ENCODE results near the gene XK.

Gene XK

DNA sequence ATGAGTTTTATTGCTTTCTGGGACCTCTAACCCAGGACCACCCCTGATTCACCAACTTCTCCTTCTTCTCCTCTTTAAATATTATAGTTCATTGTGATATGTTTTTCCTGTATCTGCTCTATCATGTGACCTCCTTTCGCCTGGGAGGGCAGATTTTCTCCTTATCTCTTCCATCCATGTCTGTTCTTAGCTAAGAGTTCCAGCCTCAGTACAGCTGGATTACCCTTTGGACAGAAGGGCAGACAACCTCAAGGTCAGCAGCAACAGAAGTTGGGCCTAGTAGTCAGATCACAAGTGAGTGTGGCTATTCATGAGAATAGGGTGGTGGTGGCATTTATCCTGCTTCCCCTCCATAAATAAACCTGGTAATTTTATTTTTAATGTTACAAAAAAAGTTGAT is 5.7 kb upstream of the XK start:
- DNase-seq (ENCODE audit: low spot score), result no peak

DNA sequence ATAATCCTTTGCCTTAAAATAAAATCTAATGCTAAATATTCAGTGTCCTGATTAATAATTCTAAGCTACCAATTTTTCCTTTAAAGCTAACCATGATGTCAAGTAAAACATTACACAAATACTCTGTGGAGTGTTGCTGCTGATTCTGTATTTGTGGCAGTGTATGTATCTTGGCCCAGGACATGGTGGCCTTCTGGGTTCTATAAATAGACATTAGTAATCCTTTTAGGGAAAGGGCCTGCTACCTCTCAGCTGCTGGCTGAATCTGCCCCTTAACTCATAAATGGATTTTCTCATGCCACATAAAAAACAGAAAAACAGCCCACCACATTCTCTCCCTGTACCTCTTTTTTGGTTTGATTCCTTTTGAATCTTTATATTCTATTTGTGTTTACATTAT is 1.2 kb upstream of the XK start:
- DNase-seq (ENCODE audit: low spot score), result no peak

- DNase-seq (ENCODE audit: low spot score), result peak; percentile 0
These were observed 618 bp upstream of the XK start for GRCh38 chrX:37684973-37685372.

DNA sequence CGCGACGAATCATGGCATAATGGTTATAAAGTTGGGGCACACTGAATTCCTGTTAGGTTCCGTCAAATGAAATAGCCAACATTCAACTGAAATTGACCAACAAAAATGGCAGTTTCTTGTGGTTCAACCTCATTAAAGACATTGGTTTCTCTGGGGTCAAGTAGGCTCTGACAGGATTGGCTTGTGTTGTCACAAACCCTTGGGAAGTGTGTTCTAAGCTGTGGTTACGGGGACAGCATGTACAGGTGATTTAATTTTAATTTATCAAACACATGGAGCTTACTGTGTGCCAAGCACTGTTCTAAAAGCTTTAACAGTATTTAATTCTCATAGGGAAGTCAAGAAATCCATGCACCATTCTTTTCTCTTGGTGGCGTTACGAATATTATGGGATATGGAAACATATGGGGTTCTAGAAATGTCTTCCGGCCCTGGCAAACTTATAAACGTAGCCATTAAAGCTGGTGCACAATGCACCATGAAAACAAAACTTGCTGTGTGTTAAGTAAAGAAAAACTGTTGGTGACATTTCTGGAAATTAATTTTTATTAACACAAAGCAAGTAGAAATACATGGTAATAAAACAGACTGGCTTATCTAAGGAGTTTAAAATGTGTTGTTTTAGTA is 891 bp downstream of the XK start:
- DNase-seq (ENCODE audit: low spot score), result no peak

DNA sequence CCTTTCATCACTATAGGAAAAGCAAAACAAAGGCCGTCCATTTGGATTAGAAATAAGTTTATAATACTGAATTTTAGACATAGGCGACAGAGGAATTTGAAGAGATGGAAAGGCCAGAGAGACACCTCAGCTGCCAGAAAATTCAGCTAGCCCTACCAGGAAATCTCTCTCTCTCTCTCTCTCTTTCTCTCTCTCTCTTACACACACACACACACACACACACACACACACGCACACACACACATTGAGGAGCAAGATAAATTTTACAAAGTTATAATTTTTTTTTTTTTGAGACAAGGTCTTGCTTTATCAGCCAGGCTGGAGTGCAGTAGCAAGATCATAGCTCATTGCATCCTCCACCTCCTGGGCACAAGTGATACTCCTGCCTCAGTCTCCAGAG is 1.4 kb downstream of the XK start:
- no peak for DNase-seq (ENCODE audit: low spot score)

GRCh38 chrX:37690119-37690518 is 4.5 kb downstream of the XK start:
- DNase-seq (ENCODE audit: low spot score), result no peak

DNA sequence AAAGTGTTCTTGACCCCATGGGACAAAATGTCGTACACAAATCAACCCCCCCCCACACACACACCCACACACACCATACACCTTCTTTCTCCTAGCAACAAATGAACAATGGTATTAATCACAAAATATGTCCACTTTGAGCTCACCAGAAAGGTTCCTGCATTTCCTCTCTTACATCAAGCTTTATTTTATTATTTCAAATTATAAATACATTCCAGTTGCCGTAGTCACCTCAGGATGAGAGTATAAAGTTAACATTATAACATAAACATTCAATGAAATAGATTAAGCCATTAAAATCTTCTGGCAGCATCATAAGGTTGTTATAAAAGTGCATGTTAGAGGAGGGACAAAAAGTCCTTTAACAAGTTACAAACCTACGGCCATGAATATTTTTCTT is 7.3 kb downstream of the XK start:
- no peak for DNase-seq (ENCODE audit: low spot score)

- no peak for DNase-seq (ENCODE audit: low spot score)
These were observed 11.7 kb downstream of the XK start for GRCh38 chrX:37697169-37697760.

DNA sequence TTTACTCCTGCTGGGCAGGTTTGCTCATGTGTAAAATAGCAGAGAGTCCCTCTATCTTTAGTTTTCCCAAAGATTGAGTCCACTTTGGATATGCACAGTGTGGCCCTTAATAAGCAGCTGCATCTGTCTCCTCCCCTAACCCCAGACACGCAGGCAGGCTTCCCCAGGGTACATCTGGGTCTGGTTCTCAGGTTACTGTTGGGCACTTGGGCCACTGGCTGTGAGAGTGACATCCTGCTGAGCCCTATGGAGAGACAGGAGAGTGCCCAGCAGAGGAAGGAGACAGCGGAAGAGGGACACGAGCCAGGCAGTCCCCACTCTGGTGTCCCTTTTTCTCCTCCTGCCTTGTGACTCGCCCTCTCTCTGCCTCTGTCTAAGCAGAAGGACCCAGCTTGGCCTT is 16.0 kb downstream of the XK start:
- DNase-seq (ENCODE audit: low spot score), result no peak

DNA sequence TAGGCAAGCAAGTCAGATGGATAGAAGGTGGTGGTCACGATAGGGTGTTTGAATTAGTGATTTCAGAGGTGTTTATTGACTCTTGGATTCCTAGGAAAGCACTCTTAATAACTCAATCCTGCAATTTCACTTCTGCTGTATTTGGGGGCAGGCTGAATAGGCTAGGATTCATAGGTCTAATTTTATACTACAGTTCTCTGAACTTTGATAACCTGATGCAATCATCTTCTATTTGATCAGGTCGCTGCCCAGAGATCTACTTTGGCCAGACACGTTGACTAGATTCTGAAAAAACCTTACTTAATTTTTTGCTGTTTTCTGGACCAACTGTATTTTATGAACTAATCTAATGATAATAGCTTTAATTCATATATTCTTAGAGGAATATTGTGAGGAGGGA is 26.4 kb downstream of the XK start:
- no peak for DNase-seq (ENCODE audit: low spot score)

- no peak for DNase-seq (ENCODE audit: low spot score)
These were observed 26.9 kb downstream of the XK start for GRCh38 chrX:37712458-37712857.

DNA sequence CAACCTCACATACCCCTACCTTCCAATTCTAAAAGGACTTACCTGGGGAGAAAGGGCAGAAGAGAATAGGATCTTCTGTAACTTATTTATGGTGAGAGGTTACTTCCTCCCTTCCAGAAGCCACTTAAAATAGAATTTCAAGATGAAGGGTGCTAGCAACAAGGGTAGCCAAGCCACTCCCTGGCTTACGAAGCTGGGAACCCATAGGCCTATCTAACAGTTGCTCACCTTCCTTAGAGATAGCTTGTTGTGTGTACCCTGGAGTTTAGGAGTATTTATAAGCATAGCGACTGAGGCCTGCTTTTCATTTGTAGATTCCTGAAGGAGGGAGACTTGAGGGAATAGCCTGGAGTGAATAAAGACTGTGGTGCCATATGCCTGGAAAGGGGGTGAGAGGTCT is 28.9 kb downstream of the XK start:
- no peak for DNase-seq (ENCODE audit: low spot score)

DNA sequence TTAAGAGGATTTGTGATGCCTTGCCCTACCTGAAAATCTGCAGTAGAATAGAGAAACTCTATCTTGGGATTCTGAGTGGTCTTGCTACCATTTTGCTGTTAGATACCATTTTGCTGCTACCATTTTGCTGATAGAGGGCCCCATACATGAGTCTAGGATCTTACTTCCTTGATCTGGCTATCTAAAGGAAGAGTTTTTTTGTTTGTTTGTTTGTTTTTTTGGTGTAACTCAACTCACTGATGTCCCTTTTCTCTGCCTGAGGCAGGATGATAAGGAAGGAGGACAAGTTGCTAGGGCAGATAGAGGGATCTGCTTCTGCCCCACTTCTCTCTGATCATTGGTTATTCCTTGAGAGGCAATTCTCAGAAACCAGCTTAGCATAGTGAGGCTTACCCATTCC is 31.0 kb downstream of the XK start:
- no peak for DNase-seq (ENCODE audit: low spot score)

GRCh38 chrX:37717708-37718107 is 32.1 kb downstream of the XK start:
- no peak for DNase-seq (ENCODE audit: low spot score)

- peak; percentile 1 for DNase-seq (ENCODE audit: low spot score)
These were observed 37.0 kb downstream of the XK start for GRCh38 chrX:37722595-37722994.

- no peak for DNase-seq (ENCODE audit: low spot score)
These were observed 40.8 kb downstream of the XK start for GRCh38 chrX:37726346-37726745.

DNA sequence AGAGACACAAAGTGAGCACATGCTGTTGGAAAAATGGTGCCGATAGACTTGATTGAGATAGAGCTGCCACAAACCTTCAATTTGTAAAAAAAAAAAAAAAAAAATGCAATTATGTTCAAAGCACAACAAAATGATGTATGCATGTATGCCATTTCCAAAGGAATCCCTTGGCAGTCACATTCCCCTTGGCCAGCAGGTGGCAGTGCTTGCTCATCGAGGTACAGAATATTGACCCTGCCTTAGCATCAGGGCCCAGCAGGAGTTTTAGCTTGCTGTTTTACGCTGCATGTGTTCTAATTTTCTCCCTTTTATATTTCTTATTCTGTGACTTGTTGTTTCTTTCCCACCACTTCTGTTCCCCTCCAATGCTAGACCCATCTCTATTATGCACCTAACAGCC is 59.8 kb downstream of the XK start:
- peak; percentile 68 for DNase-seq (ENCODE audit: low spot score)

DNA sequence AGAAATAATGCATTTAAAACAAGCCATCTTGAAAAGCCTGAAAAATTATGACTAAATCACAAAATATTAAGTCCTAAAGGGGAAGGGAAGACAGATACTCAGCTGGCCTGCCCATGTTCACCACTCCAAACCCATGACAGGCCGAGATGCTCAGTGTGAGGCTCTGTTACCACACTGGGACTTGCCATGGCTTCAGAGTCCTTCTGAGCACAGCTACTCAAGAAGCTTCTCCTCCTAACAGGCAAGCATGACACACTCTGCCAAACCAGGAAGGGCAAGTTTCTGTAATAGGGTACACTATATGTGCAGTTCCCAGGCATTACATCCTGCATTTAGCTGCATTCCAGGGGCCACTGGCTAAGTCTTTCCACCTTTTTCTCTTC is 60.2 kb downstream of the XK start:
- DNase-seq (ENCODE audit: low spot score), result no peak

GRCh38 chrX:37746218-37746941 is 60.8 kb downstream of the XK start:
- no peak for DNase-seq (ENCODE audit: low spot score)

- DNase-seq (ENCODE audit: low spot score), result no peak
These were observed 61.4 kb downstream of the XK start for GRCh38 chrX:37746951-37747350.

DNA sequence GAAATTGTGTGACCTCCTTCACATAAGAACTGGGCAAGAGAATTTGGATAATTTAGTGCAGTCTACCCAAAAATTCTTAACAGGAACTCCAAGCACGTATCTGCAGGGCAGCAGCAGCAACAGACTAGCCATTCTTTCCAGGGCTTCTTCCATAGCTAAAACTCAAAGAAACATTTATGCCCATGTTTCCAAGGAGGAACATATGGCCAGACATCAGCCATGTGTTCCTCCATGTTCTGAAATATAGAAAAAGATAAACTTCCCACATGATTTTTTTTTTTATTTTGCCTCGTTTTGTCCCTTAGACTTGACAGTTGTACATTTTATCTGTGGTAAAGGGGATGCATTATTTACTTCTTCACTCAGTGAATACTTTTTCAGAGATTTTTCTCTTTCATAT is 66.7 kb downstream of the XK start:
- DNase-seq (ENCODE audit: low spot score), result no peak

- no peak for DNase-seq (ENCODE audit: low spot score)
These were observed 67.3 kb downstream of the XK start for GRCh38 chrX:37752936-37753335.

- DNase-seq (ENCODE audit: low spot score), result no peak
These were observed 67.8 kb downstream of the XK start for GRCh38 chrX:37753384-37753783.

DNA sequence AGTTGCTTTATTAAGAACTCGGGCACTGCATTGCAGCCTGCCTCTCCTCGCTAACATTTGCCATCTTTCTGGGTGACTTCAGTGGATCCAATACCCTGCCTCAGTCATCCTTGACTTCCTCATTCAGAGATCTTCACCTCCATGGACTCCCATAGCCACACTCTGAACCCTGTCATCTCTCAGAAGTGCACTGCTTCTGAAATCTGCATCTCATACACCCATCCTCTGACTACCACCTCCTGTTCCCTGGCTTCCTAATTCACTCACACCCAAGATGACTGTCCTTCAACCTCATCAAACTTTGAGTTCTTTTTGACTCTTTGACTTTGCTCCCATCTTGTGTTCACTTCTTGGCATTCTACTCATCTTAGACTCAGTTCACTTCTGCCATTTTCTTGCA is 68.9 kb downstream of the XK start:
- no peak for DNase-seq (ENCODE audit: low spot score)
